ENCODE results near the gene SIGLEC7. TPM values are rescaled to one million over a fixed set of nuclear protein-coding genes. Genes with fewer than 3 reads are reported as not detected.

The SIGLEC7 gene
- total and polyA plus RNA-seq, 9 donors = 0.40 to 1.1 (median 0.63) TPM

DNA sequence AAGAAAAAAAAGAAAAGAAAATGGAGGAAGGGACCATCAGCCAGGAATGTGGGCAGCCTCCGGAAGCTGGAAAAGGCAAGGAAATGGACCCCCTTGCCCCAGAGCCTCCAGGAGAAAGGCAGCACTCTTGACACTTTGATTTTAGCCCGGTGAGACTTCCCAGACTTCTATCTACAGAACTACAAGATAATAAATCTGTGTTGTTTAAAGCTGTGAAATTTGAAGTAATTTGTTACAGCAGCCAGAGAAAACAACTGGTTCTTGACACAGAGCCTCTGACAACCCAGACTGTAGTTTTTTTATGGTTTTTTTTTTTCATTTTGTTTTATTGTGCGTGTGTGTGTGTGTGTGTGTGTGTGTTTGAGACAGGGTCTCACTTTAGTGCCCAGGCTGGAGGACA, 41.5 kb upstream of the SIGLEC7 start:
- 83% methylated on average over 1 of the region's 3 CpGs for WGBS (ENCODE audit: insufficient coverage)
- H3K4me3 ChIP-seq (ENCODE audit: low read length) = no peak overlapping the region
- no peak overlapping the region for H3K27ac ChIP-seq (ENCODE audit: low read length)
- no peaks in the 10 kb centered on the region for H3K9me3 ChIP-seq (replicated peaks; ENCODE audit: control insufficient read depth, low read depth, low read length)
- no peaks in the 10 kb centered on the region for H3K4me1 ChIP-seq (ENCODE audit: control insufficient read depth, insufficient read depth, low read length)
- DNase-seq = no peak
- H3K27me3 ChIP-seq (ENCODE audit: control insufficient read depth, insufficient read depth, low read length) = no peaks in the 10 kb centered on the region
- H3K36me3 ChIP-seq (ENCODE audit: control insufficient read depth, insufficient read depth, low read length) = peaks cover 34% of the 10 kb centered on the region

DNA sequence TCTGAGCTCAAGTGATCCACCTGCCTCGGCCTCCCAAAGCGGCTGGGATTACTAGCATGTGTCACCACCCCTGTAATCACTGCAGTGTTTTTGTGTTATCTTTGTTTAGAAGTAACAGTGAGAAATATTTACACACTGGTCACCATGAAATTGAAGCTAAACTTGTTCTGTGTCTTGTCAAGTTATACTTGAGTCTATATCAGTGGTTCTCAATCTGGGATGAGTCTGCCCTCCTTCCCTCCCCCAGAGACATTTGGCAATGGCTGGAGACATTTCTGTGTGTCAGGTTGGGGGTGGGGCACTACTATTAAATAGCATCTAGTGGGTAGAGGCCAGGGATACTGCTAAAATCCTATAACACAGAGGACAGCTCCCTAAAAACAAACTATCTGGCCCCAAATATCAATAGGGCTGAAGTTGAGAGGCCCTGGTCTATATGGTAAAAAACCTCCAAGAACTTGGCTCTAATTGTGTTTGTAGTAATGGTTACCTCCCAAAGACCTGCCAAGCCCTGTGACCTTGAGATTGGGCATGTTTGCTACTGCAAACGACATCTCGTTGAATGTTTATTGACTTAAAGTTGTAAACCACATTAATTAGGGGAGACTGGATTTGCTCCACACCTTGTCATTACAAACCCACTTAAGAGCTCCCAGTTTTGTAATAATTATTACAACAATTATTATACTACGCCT, 40.8 kb upstream of the SIGLEC7 start:
- Histone ChIP-seq H3K27me3 (ENCODE audit: control insufficient read depth, insufficient read depth, low read length) (no peaks in the 10 kb centered on the region), H3K4me1 (ENCODE audit: control insufficient read depth, insufficient read depth, low read length) (no peaks in the 10 kb centered on the region), H3K27ac (ENCODE audit: low read length) (no peak overlapping the region), H3K4me3 (ENCODE audit: low read length) (no peak overlapping the region), H3K9me3 (replicated peaks; ENCODE audit: control insufficient read depth, low read depth, low read length) (no peaks in the 10 kb centered on the region), H3K36me3 (ENCODE audit: control insufficient read depth, insufficient read depth, low read length) (peaks cover 38% of the 10 kb centered on the region)
- no peak for DNase-seq
- 86% methylated on average over 1 of the region's 5 CpGs for WGBS (ENCODE audit: insufficient coverage)

DNA sequence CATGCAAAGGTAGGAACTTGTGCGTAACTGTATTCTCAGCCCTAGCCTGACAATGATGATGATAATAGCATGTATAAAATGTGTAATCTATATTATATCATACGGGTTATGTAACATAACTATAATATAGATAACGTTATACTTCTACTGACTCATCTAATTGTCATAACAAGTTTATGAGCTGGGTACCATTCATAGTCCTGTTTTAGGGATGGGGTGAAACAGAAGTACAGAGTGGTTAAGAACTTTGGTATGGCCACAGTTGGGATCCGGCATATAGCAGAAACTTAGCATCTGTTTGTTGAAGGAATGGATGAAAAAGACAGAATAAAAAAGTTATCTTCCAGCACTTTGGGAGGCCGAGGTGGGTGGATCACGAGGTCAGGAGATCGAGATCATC, 39.1 kb upstream of the SIGLEC7 start:
- Histone ChIP-seq H3K27me3 (ENCODE audit: control insufficient read depth, insufficient read depth, low read length) (no peaks in the 10 kb centered on the region), H3K9me3 (replicated peaks; ENCODE audit: control insufficient read depth, low read depth, low read length) (no peaks in the 10 kb centered on the region), H3K36me3 (ENCODE audit: control insufficient read depth, insufficient read depth, low read length) (peaks cover 38% of the 10 kb centered on the region), H3K4me3 (ENCODE audit: low read length) (no peak overlapping the region), H3K27ac (ENCODE audit: low read length) (no peak overlapping the region), H3K4me1 (ENCODE audit: control insufficient read depth, insufficient read depth, low read length) (peaks cover 11% of the 10 kb centered on the region)
- 86% methylated on average over 1 of the region's 7 CpGs for WGBS (ENCODE audit: insufficient coverage)
- DNase-seq = no peak

DNA sequence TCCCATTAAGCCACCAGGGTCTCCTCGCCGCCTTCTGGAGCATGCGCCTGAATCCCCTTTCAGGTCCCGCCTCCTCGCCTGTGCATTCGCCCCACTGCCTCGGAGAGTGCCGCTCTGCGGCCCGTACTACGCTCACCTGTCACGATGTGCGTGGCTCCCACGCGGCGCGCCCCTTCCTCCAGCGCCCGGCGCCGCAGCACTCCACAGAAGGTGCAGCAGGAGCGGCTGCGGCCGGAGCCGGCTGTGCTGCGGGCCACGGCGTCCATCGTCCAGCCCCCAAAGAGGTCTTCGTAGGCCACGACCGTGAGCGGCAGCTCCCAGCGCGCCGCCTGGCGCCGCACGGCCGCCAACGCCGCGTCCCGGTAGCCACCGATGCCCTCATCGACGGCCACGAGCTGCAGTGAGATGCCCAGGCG, 38.2 kb upstream of the SIGLEC7 start:
- WGBS (ENCODE audit: insufficient coverage) = 51% methylated on average over 49 of the region's 49 CpGs
- no peak for DNase-seq
- peaks cover 38% of the 10 kb centered on the region for H3K36me3 ChIP-seq (ENCODE audit: control insufficient read depth, insufficient read depth, low read length)
- H3K27me3 ChIP-seq (ENCODE audit: control insufficient read depth, insufficient read depth, low read length) = no peaks in the 10 kb centered on the region
- H3K27ac ChIP-seq (ENCODE audit: low read length) = no peak overlapping the region
- no peaks in the 10 kb centered on the region for H3K9me3 ChIP-seq (replicated peaks; ENCODE audit: control insufficient read depth, low read depth, low read length)
- no peak overlapping the region for H3K4me3 ChIP-seq (ENCODE audit: low read length)
- peaks cover 14% of the 10 kb centered on the region for H3K4me1 ChIP-seq (ENCODE audit: control insufficient read depth, insufficient read depth, low read length)

DNA sequence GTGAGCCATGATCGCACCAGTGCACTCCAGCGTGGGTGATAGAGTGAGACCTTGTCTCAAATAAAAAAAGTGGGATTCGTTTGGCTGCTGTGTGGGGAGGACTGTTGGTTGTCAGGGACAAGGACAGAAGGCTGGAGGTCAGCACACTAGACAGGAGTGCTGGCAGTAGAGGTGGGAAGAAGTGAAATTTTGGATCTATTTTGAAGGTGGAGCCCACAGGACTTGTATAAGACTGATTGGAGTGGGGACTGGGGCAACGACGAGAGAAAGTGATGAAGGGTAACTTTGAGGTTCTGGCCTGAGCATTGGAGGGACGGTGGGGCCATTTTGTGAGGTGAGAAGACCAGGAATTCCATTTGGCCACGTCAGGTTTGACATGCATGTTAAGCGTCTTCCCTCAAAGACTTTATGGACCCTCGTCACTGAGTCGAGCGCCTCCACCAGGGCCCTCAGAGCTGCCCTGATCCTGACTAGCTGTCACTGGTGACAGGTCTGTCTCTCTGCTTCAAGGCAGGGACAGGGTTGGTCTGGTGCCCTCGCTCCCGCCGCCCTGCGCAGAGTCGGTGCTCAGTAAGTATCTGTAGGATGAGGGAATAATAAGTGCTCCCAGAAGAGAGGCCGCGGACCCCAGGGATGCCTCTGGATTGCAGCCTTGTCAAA, 34.6 kb upstream of the SIGLEC7 start:
- no peaks in the 10 kb centered on the region for H3K9me3 ChIP-seq (replicated peaks; ENCODE audit: control insufficient read depth, low read depth, low read length)
- peak overlapping the region; percentile 90 for H3K4me3 ChIP-seq (ENCODE audit: low read length)
- 16% methylated on average over 17 of the region's 18 CpGs for WGBS (ENCODE audit: insufficient coverage)
- H3K27me3 ChIP-seq (ENCODE audit: control insufficient read depth, insufficient read depth, low read length) = peaks cover 3% of the 10 kb centered on the region
- DNase-seq = no peak
- H3K27ac ChIP-seq (ENCODE audit: low read length) = peak overlapping the region; percentile 75
- H3K36me3 ChIP-seq (ENCODE audit: control insufficient read depth, insufficient read depth, low read length) = peaks cover 19% of the 10 kb centered on the region
- peaks cover 16% of the 10 kb centered on the region for H3K4me1 ChIP-seq (ENCODE audit: control insufficient read depth, insufficient read depth, low read length)

DNA sequence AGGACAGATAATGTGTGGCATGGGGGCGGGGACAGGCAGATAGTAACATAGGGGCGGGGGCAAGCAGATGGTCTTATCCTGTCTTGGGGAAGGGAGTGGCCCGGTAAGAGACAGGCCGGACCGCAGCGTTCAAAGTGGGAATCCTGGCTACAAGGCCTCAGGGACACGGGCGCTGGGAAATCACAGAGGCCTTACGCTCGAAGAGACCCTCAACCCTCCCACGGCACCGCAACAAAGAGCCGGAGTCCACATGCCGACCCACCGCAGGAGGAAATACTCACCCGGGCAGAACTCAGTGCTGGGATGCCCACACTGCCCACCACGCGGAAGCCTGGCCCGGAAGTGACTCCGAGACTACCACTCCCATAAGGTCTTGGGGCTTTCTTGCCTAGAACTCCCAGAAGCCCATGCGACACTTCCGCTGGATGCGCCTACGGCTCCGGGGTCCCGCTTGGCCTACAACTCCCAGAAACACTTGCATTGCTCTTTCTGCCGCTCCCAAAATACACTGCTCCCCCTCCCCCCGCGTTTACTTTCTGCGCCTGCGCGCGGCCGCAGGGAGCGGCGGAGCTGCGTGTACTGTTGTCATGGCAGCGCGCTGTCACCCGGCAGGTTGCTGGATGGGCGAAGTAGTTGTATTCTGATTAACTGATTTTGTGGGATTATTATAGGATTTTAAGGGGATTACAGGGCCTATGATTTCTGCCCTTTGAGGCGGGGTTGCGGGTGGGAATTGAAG, 33.9 kb upstream of the SIGLEC7 start, which contains the start of gene CTU1:
Gene CTU1, minus strand, starts transcription at position 344 of the 739 bp plus-strand sequence. CDS start 3,840 bp downstream, outside the sequence.
- Histone ChIP-seq H3K36me3 (ENCODE audit: control insufficient read depth, insufficient read depth, low read length) (peaks cover 12% of the 10 kb centered on the region), H3K27ac (ENCODE audit: low read length) (peak within 1 kb of the TSS; percentile 75), H3K4me3 (ENCODE audit: low read length) (peak within 1 kb of the TSS; percentile 90), H3K9me3 (replicated peaks; ENCODE audit: control insufficient read depth, low read depth, low read length) (no peaks in the 10 kb centered on the region), H3K27me3 (ENCODE audit: control insufficient read depth, insufficient read depth, low read length) (peaks cover 7% of the 10 kb centered on the region), H3K4me1 (ENCODE audit: control insufficient read depth, insufficient read depth, low read length) (peaks cover 16% of the 10 kb centered on the region)
- peak; percentile 100 for DNase-seq
- 0% methylated on average over 37 of the region's 43 CpGs for WGBS (ENCODE audit: insufficient coverage)

DNA sequence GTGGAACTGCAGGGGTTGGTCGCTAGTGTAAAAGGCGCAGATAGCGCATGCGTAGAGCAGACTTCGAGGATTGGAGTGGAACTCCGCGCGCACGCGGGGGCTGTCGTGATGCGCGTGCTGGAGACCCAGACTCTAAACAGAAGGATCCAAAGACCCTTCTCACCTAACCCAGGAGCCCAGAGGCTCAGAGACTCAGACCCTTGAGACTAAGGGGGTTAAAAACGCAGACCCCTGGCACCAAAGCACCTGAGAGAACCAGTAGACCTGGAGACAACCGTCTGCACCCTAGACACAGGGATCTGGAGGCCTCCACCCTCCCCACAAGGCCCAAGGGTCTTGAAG, 33.3 kb upstream of the SIGLEC7 start:
- peaks cover 9% of the 10 kb centered on the region for H3K36me3 ChIP-seq (ENCODE audit: control insufficient read depth, insufficient read depth, low read length)
- 17% methylated on average over 2 of the region's 15 CpGs for WGBS (ENCODE audit: insufficient coverage)
- H3K4me3 ChIP-seq (ENCODE audit: low read length) = peak overlapping the region; percentile 90
- peaks cover 7% of the 10 kb centered on the region for H3K27me3 ChIP-seq (ENCODE audit: control insufficient read depth, insufficient read depth, low read length)
- no peaks in the 10 kb centered on the region for H3K9me3 ChIP-seq (replicated peaks; ENCODE audit: control insufficient read depth, low read depth, low read length)
- H3K4me1 ChIP-seq (ENCODE audit: control insufficient read depth, insufficient read depth, low read length) = peaks cover 16% of the 10 kb centered on the region
- H3K27ac ChIP-seq (ENCODE audit: low read length) = no peak overlapping the region
- DNase-seq = no peak

DNA sequence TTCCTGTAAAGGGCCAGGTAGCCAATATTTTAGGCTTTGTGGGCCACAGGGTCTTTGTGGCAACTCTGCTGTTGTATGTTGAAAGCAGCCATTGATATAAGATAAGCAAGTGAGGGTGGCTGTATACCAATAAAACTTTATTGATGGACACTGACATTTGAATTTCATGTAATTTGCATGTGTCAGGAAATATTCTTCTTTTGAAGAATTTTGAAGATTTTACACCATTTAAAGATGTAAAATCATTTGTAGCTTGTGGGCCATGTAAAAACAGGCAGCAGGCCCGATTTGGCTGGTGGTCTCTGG, 31.5 kb upstream of the SIGLEC7 start:
- WGBS (ENCODE audit: insufficient coverage) = 50% methylated on average over 1 of the region's 1 CpG
- H3K36me3 ChIP-seq (ENCODE audit: control insufficient read depth, insufficient read depth, low read length) = peaks cover 4% of the 10 kb centered on the region
- no peak overlapping the region for H3K27ac ChIP-seq (ENCODE audit: low read length)
- no peaks in the 10 kb centered on the region for H3K9me3 ChIP-seq (replicated peaks; ENCODE audit: control insufficient read depth, low read depth, low read length)
- H3K27me3 ChIP-seq (ENCODE audit: control insufficient read depth, insufficient read depth, low read length) = peaks cover 7% of the 10 kb centered on the region
- peaks cover 16% of the 10 kb centered on the region for H3K4me1 ChIP-seq (ENCODE audit: control insufficient read depth, insufficient read depth, low read length)
- no peak for DNase-seq
- no peak overlapping the region for H3K4me3 ChIP-seq (ENCODE audit: low read length)

DNA sequence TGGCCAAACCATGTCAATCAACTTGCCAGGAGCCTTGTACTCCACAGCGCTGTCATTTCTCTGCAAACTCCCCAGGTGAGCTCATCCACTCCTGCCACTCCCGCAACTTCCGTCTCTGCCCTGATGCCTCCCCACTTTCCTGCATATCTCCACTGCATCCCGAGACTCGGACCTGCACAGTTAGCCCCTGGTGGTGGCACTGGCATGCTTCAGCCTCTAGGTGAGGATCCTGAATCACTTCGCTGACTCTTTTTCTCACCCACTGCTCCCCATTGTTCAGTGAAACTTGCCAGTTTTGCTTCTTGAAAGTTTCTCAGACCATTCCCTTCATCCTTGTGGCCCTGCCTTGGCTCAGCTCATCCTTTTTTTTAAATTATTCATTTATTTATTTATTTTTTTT, 30.5 kb upstream of the SIGLEC7 start:
- no peak for DNase-seq
- Histone ChIP-seq H3K27ac (ENCODE audit: low read length) (no peak overlapping the region), H3K4me3 (ENCODE audit: low read length) (no peak overlapping the region), H3K4me1 (ENCODE audit: control insufficient read depth, insufficient read depth, low read length) (peaks cover 16% of the 10 kb centered on the region), H3K36me3 (ENCODE audit: control insufficient read depth, insufficient read depth, low read length) (no peaks in the 10 kb centered on the region), H3K27me3 (ENCODE audit: control insufficient read depth, insufficient read depth, low read length) (peaks cover 9% of the 10 kb centered on the region), H3K9me3 (replicated peaks; ENCODE audit: control insufficient read depth, low read depth, low read length) (no peaks in the 10 kb centered on the region)
- WGBS (ENCODE audit: insufficient coverage) = 40% methylated on average over 6 of the region's 6 CpGs

DNA sequence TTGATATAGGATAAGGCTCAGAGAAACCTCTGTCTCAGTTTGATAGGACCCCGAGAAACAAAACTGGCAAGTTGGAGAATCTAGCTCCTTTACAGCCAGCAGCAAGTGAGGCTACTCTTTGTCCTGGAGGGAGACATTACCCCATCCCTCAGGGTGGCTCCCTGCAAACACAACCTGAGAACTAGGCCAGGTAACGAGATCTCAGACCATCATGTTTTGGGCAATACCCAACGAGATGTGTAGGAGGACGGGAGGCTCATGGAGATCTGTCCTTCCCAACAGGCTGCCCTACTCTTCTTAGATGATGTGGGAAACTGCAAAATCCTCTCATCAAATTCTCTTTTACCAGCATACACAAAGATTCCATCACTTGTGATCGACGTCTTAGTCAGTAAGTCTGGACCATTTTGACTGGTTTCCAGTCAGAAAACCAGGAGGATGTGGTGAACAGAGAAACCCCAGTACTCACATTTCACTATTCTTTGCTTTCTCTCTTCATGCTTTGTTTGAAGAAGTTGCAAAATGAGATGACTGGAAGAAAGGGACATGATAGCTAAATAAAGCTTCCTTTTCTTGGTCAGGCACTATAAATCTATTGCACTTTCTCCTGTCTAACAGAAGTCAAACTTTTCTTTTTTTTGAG, 27.9 kb upstream of the SIGLEC7 start:
- Histone ChIP-seq H3K36me3 (ENCODE audit: control insufficient read depth, insufficient read depth, low read length) (no peaks in the 10 kb centered on the region), H3K27me3 (ENCODE audit: control insufficient read depth, insufficient read depth, low read length) (peaks cover 9% of the 10 kb centered on the region), H3K27ac (ENCODE audit: low read length) (no peak overlapping the region), H3K4me3 (ENCODE audit: low read length) (no peak overlapping the region), H3K4me1 (ENCODE audit: control insufficient read depth, insufficient read depth, low read length) (no peaks in the 10 kb centered on the region), H3K9me3 (replicated peaks; ENCODE audit: control insufficient read depth, low read depth, low read length) (no peaks in the 10 kb centered on the region)
- no CpG with 5 or more reads among the region's 6 CpGs for WGBS (ENCODE audit: insufficient coverage)
- DNase-seq = no peak

Measured in muscle of leg (tissue), 11 donors.